Vagina (tissue), 2 donors: Measurements from ENCODE around the gene MRPL39.

Experiments used
- CTCF ChIP-seq, 3 experiments: fragments of 450-650 bp in 2 of 3; fragments of 200-600 bp in 1 of 3; sonication (generic) in 1 of 3; IDR thresholded peaks; one replicate each; pipeline ENCODE4 v1.5.1; 2017 to 2019; ENCODE audit warnings: antibody characterized with exemption in 3 of 3, mild to moderate bottlenecking in 2 of 3, moderate library complexity in 2 of 3
- POLR2A ChIP-seq, 2 donors: fragments of 450-650 bp; IDR thresholded peaks; one replicate each; pipeline ENCODE4 v1.6.1; 2017; ENCODE audit warnings: antibody characterized with exemption in 2 of 2, mild to moderate bottlenecking in 2 of 2, moderate library complexity in 2 of 2

- TF ChIP-seq POLR2A (IDR thresholded peaks at IDR 0.05): no peak
- no peak for TF ChIP-seq CTCF (IDR thresholded peaks at IDR 0.05)
Measured at GRCh38 chr21:25639551-25640201, 32.4 kb upstream of the MRPL39 start.
